Activated T-cell treated with anti-CD3 and anti-CD28 coated beads for 24 hours (primary cell): Measurements from ENCODE around the gene SERINC5.
A peak's percentile ranks its signal among the peaks of the same experiment; 100 is the strongest.
"Not testable (repeated sequence)": the region's sequence is repeated elsewhere in the genome, so short reads cannot be mapped to it uniquely, and the experiment has no call there.

Source experiments
- DNase-seq: peaks from one replicate; pipeline ENCODE4 v3.0.0-alpha.2; 2020; ENCODE audit warnings: low read depth

The SERINC5 gene

DNA sequence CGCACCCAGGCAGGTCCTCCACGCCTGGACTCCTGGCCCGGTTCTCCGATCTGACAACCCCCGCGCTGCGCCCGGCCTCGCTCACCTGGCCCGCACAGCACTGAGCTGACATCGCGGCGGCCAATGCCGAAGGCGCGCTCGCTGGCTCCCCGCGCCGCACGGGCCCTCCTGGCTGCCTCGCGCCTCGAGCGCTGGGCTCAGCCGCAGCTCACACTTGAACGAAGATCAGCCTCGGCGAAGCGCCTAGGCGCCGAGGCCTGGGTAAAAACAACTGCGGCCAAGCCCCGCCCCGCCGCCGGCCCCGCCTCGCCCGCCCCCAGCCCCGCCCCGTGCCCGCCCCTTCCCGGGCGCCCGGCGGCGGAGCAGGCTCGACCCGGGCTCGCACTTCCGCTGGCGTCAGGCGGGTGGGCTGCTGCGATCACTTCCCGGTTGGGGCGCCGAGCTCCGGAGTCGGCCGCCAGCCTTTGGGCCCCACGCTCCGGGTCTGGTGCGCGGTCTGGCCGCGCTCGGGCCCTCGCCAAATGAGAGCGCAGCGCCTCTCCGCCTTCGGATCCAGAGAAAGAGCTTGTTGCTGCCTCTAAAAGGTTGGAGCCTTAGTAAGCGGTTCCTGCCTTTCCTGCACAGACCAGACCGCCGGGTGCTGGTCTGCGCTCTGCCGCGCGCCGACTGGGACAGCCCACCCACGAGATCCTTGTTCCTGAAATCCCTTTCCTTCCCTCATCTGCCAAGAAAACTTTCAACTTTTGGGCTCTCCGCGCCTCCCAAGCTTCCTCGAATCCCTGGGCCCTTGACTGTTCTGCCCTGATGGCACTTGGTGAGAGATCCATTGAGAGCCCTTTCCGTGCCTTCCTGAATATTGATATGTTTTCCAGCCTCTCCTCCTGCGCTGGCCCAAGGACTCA, at the start of gene SERINC5:
SERINC5 (minus strand) TSS at position 238 of the 902 bp plus-strand sequence; CDS start at position 112, 126 bp downstream.
- DNase-seq = peak; percentile 82

GRCh38 chr5:80302636-80303035, 46.8 kb upstream of the SERINC5 start:
- DNase-seq = no peak

GRCh38 chr5:80301342-80301741, 45.5 kb upstream of the SERINC5 start:
- not testable (repeated sequence) for DNase-seq

DNA sequence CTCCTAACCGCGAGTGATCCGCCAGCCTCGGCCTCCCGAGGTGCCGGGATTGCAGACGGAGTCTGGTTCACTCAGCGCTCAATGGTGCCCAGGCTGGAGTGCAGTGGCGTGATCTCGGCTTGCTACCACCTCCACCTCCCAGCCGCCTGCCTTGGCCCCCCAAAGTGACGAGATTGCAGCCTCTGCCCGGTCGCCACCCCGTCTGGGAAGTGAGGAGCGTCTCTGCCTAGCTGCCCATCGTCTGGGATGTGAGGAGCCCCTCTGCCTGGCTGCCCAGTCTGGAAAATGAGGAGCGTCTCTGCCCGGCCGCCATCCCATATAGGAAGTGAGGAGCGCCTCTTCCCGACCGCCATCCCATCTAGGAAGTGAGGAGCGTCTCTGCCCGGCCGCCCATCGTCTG, 44.9 kb upstream of the SERINC5 start:
- not testable (repeated sequence) for DNase-seq

GRCh38 chr5:80300125-80300524, 44.3 kb upstream of the SERINC5 start:
- no peak for DNase-seq

- DNase-seq = no peak
Observed at GRCh38 chr5:80299601-80300000, 43.8 kb upstream of the SERINC5 start.

GRCh38 chr5:80296121-80296520, 40.3 kb upstream of the SERINC5 start:
- no peak for DNase-seq

GRCh38 chr5:80291761-80292160, 35.9 kb upstream of the SERINC5 start:
- no peak for DNase-seq

- no peak for DNase-seq
Observed at GRCh38 chr5:80289320-80289719, 33.5 kb upstream of the SERINC5 start.

DNA sequence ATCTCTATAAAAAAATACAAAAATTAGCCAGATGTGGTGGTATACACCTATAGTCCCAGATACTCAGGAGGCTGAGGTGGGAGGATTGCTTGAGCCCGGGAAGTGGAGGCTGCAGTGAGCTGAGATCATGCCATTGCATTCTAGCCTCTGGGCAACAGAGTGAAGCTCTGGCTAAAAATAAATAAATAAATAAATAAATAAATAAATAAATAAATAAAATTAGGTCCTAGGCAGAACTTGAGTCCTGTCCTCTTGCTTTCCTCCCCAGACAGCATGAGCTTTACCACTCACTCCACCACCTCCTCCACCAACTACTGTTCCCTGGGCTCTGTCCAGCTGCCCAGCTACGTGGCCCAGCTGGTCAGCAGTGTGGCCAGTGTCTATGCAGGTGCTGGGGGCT, 32.3 kb upstream of the SERINC5 start:
- no peak for DNase-seq

GRCh38 chr5:80284720-80285119, 28.9 kb upstream of the SERINC5 start:
- peak; percentile 28 for DNase-seq

DNA sequence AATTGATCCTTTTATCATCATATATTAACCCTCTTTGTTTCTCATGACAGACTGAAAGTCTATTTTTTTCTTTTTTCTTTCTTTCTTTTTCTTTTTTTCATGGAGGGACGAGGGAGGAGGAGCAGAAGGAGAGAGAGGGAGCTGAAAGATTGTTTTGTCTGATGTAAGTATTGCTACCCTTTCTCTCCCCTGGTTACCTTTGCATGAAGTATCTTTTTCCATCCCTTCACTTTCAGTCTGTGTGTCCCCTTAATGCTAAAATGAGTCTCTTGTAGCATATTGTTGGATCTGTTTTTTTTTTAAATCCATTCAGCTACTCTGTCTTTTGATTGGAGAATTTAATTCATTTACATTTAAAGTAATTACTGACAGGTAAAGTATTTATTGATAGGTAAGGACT, 27.5 kb upstream of the SERINC5 start:
- no peak for DNase-seq

DNA sequence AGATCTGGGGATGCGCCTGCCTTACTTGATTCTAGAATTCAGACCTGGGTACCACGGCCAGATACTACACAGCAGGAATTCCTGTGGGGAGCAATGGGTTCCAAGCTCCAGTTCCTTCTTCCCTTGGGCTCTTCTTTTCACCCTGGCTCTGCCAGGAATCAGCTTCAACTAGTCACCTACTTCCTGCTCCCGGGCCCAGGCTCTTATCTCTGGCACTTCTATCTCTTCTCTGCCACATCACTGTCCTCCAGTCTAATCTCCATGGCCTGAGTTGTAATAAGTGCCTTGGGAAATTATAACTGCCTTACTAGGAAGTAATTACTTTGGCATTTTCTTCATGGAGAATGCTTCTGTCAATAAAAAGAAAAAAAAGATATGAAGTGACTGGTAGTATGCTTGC, 26.2 kb upstream of the SERINC5 start:
- no peak for DNase-seq

DNA sequence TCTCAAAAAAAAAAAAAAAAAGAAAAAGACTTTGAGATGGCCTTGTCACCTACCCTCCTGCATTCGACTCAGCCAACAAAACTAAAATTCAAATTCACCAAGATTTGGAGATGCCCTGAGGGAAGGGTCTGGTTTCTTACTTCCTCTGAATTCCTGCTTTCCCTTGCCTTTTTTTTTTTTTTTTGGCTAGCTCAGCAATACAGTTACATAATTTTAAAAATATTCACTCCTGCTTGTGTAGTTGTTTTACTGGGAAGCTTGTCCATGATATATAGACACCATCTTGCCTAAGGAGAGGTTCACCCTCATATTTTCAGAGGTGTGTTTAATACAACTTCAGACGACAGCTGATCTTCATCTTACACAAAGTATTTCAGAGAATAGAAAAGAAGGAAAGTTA, 21.3 kb upstream of the SERINC5 start:
- no peak for DNase-seq

- DNase-seq = no peak
Observed at GRCh38 chr5:80276186-80276585, 20.3 kb upstream of the SERINC5 start.

DNA sequence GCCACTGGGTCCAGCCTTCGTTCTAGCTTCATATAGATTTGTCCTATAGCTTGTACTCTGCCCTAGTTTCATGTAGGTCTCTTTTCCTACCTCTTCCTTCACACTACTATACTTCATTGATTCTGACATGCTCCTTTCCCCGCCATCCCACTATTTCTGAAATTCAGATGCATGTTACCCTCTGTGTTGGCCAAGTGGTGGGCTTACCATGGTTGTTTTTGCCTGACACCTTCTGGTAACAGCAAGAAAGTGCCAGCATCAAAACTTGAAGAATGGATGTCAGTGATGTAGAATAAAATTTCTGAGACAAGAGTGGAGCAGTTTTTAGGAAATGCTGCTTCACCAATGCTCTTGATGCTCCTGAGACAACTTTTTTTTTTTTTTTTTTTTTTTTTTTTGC, 19.5 kb upstream of the SERINC5 start:
- no peak for DNase-seq

DNA sequence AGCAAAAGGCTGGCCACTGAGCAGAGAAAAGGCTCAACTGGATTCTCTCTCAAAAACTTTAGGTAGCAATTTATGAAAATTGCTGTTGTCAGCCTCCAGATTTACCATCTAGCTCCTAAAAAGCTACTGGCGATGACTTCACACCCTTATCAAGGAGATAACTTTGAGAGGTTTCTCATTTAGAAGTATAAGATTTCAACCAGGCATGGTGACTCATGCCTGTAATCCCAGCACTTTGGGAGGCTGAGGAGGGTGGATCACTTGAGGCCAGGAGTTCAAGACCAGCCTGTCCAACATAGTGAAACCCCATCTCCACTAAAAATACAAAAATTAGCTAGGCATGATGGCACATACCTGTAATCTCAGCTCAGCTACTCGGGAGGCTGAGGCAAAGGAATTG, 14.7 kb upstream of the SERINC5 start:
- not testable (repeated sequence) for DNase-seq

- DNase-seq = no peak
Observed at GRCh38 chr5:80269991-80270438, 14.2 kb upstream of the SERINC5 start.

- DNase-seq = no peak
Observed at GRCh38 chr5:80268916-80269315, 13.1 kb upstream of the SERINC5 start.

DNA sequence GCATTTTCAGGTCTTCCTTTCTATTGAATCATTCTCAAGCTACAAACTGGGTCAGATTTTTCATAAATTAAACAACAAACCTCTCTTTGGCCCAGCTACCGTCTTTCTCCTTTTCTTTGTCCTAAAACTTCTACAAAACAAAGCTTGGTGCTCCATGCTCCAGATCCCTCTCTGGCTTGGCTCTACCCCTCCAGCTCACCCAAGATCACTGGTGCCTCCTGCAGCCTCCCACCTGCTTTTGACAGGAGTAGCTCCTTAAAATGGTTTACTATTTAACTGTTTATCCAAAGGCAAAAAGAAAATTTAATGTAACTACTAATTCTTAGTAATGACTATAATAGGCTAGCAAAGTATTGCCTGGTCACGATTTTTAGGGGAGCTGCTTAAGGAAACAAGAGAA, 10.7 kb upstream of the SERINC5 start:
- DNase-seq = no peak

GRCh38 chr5:80260461-80260860, 4.6 kb upstream of the SERINC5 start:
- DNase-seq = no peak

- no peak for DNase-seq
Observed at GRCh38 chr5:80259511-80260203, 3.8 kb upstream of the SERINC5 start.

GRCh38 chr5:80255431-80255810, 427 bp downstream of the SERINC5 start:
- DNase-seq = peak; percentile 50
